DMS114 treated with DMSO at 0.1 percent for 48 hours (cell line): ENCODE data around the gene RNF182.
A peak's percentile ranks its signal among the peaks of the same experiment; 100 is the strongest.
"Not testable (repeated sequence)": the region's sequence is repeated elsewhere in the genome, so short reads cannot be mapped to it uniquely, and the experiment has no call there.

Experiments
- DNase-seq: peaks from one replicate; lab custom pipeline; 2025; ENCODE audit not compliant: unreplicated experiment; lab: John Stamatoyannopoulos, UW

The RNF182 gene, protein sequence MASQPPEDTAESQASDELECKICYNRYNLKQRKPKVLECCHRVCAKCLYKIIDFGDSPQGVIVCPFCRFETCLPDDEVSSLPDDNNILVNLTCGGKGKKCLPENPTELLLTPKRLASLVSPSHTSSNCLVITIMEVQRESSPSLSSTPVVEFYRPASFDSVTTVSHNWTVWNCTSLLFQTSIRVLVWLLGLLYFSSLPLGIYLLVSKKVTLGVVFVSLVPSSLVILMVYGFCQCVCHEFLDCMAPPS

DNA sequence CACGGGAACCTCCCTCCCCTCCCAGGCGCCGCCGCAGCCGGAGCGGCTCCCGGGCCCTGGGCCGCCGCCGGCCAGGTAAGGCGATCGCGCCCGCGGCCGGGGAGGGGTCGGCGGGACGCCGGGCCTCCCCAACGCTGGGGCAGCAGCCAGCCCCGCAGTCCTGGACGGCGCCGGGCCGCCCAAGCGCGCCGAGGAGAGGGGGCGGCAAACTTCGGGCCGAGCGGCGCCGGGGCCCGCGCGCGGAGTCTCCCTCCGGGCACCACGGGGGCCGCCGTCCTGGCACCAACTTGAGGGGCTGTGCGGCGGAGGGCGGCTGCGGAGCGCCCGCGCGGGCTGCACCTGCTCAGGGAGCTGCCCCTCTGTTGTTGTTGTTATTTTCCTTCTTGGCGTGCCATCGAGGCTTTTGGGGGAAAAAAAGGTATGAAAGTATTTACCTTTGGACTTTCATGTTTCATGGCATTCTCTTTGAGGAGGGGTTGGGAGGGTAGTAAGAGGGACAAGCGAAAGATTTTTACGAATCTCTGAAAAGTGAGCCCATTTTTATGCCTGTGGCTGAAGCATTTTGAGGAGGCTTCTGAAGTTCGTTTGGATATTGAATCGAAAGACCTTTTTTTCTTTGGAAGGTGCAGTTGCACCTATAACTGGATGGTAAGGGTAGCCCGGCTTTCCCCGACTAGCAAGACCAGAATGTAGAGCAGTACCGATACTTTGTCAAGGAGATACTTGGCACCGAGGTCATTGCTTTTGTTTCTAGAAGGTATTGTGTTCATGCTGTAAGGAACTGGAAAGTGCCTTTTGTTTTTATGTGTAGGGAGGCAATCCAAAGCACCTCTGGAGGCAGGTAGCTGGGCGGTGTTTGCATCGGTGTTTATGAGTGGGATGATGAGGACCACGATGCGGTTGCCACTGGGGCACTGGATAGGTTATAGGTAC, at the start of gene RNF182:
RNF182 (plus strand) TSS at position 4 of the 933 bp plus-strand sequence. CDS start 52,168 bp downstream, outside the sequence.
- peak; percentile 24 for DNase-seq

DNA sequence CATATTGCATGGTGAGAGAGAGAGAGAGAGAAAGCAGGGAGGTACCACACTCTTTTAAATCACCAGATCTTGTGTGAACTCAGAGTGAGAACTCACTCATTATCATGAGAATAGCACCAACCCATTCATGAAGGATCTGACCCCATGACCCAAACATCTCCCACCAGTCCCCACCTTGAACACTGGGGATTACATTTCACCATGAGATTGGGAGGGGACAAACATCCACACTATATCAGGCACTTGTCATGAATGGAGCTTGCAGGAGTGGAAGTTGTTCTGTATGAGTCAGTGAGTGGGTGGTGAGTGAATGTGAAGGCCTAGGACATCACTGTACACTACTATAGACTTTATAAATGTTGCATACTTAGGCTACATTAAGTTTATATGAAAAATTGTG, 47.7 kb upstream of the RNF182 start:
- no peak for DNase-seq

DNA sequence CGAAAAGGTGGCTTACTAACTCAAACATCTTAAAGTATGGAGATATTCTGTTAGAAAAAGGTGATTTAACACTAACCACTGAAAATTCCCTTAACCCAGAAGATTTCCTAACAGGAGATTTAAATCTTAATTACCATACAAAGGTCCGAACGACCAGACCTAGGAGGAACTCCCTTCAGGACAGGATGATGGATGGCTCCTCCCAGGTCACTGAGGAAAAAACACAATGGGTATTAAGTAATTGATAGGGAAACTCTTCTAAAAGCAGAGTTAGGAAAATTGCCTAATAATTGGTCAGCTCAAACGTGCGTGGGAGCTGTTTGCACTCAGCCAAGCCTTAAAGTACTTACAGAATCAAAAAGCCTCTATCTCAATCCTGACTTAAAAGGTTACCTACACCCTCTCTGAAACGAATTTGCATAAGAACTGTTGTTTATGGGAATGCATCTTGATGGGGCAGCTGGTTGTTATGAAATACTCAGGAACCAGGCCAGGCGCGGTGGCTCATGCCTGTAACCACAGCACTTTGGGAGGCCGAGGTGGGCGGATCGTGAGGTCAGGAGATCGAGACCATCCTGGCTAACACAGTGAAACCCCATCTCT, 44.6 kb upstream of the RNF182 start:
- DNase-seq = not testable (repeated sequence)

DNA sequence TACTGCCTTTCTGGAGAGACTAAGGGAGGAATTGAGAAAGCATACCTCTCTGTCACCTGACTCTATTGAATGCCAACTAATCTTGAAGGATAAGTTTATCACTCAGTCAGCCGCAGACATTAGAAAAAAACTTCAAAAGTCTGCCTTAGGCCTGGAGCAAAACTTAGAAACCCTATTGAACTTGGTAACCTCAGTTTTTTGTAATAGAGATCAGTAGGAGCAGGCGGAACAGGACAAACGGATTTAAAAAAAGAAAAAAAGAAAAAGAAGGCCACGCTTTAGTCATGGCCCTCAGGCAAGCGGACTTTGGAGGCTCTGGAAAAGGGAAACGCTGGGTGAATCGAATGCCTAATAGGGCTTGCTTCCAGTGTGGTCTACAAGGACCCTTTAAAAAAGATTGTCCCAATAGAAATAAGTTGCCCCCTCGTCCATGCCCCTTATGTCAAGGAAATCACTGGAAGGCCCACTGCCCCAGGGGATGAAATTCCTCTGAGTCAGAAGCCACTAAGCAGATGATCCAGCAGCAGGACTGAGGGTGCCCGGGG, 43.1 kb upstream of the RNF182 start:
- DNase-seq = no peak

DNA sequence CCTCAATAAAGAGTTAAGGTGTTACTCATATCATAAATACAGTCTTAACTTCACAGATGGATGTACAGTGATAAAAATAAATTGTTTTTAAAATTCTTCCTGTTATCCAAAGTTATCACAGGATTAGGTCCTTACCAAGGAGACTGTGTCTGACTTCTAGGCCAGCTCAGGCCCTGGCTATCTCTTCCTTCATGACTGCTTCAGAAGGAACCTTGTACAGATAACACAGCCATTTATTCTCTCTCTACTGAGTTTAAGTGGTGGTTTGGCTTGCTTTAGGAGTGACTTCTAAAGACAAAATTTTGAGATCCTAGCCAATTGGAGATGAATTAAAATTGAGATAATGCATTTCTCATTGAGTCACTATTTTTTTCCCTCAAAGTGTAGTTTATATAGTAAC, 40.8 kb upstream of the RNF182 start:
- no peak for DNase-seq

DNA sequence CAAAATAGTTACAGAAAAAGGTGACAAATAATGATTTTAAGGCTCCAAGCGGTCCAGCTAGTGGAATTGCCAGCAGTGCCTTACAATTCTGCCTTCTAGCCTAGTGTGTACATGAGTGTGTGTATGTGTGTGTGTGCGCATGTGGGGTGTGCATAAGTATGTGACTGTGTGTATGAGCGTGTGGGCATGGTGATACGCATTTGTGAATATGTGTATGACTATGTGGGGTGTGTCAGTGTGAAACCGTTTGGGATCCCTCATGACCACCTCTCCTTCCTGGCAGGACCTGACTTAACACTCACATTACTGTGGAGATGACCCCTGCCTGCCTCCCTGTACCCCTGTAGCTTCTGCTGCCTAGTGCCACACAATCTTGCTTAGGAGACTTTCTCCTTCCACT, 40.4 kb upstream of the RNF182 start:
- no peak for DNase-seq

DNA sequence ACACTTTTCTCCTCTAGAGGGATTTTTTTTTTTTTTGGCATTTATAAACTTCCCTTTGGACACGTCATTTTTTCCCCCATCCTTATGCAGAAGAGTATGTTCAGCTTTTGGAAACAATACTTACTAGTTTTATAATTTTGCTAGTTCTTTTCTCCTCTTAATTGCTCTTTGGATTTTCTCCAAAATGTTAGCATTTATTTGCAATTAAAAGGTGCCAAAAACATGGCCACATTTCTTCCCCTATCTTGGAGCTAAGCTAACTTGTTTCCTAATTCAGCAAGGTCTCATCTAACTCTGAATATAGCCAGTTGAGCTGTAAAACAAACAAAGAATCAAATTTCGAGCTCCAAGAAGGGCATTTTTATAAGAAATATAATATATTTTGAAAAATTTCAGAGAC, 39.2 kb upstream of the RNF182 start:
- DNase-seq = no peak

DNA sequence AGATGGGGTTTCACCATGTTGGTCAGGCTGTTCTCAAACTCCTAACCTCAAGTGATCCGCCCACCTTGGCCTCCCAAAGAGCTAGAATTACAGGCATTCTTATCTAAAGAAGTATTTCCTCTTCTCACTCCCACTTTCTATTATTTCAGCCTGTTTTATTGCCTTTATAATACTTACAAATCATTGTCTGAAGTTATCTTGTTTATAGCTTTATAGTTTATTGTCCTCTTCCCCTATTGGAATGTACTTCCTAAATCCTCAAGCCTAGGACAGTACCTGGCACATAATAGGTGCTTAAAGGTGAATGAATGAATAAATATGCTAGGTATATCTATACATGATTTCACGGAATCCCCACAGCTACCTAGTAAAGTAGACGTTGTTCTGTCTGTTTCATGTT, 37.8 kb upstream of the RNF182 start:
- no peak for DNase-seq

DNA sequence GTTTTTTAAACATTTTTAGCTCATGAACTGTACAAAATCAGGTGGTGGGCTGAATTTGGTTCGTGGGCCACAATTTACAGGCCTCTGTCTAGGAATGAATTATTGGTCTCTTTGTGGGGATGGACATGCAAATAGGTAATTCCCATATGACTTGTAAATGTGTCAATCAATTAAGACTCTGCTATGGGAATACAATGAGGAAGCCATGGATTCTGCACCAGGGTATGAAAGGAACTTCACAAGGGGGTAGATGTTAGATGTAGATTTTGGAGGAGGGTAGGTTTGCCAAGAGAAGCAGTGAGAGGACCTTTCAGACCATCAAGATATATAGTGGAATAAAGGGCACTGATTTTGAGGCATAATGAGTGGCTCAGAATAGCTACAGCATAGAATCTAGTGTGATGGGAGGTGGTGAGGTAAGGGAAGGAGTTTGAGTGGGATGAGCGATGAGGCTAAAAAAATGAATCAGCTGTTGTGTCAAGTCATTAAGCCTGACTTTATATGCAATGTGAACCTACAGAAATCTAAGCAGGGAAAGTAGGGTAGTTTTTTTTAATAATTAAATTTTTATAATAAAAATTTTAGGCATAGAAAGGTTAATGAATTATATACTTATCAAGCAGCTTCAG, 32.6 kb upstream of the RNF182 start:
- no peak for DNase-seq

DNA sequence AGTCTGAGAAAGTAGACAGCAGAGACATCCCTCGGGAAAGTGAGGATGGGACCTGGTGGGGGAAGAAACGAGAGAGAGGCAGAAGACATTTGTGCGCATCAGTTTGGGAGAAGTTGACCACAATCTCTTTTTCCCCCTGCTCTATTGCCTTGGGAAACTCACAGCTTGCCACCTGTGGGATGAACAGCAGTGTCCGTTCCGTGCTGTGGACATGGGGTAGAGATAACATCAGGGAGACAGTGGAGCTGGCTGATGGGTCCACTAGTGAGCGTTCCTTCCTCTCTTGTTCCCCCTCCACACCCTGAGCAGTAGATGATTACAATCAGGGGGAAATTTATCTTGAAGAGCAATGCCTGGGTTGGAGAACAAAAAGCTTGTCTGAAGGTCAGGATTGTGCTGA, 21.8 kb upstream of the RNF182 start:
- no peak for DNase-seq

DNA sequence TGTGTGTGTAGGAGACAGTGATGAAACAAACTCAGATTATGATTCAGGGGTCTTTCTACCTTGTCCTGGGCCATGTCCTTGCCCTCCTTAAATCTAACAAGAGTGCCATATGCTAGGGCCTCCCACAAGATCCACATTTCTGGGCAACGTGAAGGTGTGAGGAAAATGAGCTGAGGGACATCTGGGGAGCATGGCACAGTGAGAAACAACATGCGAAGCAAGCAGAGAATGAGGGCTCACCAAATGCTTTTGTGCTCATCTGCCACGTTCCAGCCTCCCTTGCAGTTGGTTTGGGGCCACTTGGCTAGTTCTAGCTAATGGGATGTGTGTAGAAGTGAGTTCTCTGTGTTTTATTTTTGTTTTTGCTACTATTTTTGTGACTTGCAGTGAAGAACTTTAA, 21.4 kb upstream of the RNF182 start:
- no peak for DNase-seq

DNA sequence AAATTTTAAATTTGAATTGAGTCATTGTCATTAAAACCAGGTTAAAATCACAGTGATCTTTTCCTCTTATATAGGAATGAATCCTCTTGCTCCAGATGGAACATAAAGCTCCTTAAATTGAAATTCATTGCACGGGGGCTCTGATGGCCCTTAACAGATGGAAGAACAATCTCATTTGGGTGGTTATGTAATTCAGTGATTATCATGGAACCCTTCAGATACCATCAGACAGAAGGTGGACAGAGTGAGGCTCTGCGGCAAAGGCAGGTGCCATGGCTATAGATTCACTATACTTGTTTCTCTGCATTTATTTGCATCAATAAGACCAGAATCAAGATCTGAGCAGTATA, 17.8 kb upstream of the RNF182 start:
- no peak for DNase-seq

DNA sequence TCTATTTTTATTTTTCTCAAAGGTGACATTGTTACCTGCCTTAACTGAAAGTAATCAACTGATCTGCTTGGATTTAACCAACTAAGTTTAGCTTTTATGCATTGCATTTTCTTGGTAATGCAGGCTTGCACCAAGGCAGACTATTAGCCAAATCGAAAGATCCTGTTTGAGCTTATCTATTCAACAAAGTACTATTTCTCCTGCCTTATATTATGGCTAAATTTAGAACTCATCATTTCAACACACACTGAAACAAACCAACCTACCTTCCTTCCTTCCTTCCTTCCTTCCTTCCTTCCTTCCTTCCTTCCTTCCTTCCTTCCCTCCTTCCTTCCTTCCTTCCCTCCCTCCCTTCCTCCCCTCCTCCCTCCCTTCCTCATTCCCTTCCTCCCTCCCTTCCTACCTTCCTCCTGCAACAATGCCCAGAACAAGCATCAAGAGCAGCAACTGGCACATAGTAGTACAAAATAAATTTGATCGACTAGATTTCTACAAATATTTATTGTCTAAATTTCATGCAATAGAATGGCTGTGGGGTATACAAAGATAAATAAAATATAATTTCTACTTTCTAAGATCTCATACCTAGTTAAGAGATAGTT, 17.0 kb upstream of the RNF182 start:
- no peak for DNase-seq

DNA sequence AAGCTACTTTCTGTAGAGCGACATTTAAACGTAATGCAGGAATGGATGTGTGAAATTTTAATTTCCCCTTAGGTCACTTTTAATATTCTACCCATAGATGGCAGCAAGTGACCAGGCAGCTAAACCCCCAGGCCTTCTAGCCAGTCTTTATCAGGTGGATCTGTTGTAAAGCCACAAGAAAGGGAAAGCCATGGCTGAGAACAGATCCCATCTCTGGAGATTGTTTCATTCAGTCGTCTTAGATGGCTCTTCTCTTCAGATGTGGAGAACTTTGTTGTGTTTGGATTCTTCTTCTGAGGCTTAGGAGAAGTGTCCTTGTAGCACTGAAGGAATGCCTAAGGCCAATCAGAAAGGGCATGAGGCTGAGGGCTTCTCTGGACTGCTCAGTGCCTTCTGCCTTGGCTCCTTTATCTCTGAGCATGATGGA, 15.8 kb upstream of the RNF182 start:
- peak; percentile 74 for DNase-seq

DNA sequence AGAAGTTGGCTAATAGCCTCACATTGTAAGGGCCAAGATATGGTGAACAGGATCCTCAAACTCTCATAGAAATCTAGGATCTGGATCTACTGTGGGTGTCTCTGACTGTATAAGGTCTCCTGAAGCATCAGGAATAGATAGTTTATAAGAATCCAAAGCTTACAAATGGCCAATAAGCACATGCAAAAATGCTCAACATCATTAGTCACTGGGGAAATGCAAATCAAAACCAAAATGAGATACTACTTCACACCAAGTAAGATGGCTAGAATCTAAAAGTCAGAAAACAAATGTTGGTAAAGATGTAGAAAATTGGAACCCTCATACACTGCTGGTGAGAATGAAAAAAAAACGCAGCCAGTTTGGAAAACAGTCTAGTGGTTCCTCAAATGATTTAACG, 14.3 kb upstream of the RNF182 start:
- no peak for DNase-seq

DNA sequence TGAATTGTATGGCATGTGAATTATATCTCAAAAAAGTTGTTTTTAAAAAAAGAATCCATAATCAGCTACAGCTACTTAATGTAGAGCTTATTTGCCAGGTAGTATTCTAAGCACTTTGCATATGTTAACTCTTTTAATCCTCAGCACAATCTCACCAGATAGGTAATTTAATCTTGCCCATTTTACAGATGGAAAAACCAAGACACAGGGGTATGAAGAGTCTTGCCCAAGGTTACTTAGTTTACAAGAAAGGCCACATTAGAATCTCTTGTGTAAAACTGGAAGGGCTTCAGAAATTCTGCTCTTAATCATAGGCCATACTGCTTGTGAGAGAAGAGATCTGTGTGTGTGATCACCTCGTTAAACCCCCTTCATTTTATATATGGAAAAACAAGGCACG, 13.4 kb upstream of the RNF182 start:
- DNase-seq = no peak

DNA sequence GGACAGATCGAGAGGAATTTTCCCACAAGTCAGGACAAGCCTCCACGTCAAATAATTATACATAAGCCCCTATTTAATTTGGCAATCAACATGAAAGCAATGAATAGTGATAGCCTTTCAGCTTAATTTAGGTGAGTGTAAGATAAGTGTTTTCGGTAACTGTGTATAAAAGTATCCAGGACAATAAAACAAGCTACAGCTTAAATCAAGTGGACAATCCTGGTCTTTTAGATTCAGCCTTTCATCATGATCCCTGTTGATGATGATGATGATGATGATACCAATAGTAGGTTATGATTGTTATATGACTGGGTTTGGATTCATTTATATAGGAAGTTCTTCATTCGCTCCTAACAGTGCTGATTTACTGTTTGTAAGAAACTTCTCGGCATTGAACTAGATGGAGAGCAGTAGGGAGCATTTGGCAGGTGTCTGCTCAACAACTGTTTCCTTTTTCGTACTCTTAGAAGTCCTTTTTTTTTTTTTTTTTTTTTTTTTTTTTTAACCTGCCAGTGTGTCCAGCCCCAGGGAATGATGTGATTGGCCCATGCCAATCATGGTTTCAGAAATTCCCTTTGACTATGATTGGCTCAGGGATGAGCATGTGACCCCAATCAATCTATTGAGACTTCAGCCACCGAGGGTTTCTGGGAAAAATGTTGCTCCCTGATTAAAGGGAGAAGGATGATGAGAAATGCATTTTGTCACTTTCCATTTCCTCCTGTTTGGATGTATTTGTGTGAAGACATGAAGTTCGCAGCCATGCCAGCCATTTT, 11.3 kb upstream of the RNF182 start:
- DNase-seq = no peak

DNA sequence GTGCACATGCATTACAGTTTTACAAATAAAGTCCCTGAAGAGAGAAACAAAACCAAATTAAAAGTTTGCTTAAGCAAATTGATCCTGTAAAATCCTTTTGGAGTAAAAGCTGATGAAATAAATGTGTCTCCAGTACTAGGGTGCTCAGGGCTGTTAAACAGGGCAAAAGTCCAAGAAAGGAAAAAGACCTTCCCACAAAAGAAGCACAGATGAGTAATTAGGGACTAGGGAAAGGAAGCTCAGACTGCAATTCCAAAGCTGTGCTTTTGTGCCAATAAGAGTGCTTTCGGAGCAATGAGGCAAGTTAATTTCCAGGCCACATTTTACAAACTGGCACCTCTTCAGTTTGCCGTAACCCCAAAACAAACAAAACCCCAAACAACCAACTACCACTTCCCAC, 10.4 kb upstream of the RNF182 start:
- no peak for DNase-seq

DNA sequence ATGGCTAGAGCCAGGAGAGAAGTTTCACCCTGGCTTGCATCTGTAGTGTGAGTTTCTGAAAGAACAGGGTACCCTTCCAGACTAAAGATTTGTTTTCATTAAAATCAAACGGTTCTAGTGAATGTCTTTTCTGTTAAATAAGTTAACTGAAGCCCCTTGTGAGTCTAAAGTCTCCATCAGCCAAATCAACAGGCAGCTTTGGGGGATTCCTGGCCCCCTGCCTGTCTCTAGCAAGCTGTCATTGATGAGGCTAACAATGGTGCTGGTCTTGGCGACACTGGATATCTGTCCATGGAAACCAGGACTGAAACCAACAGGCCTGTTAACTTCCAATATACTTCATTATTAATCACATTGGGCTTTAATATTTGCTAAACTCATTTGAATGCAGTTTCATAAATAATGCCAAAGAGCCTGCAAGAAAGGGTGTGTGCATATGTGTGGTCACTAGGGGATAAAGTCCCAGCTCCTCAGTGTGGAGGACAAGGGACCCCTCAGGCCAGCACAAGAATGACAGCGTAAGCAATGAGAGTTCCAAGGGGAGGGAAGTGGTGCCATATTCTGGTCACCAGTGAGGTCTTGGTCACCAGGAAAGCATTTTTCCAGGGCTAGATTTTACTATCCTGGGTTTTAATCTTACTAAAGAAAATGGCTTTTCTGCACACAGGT, 9.1 kb upstream of the RNF182 start:
- no peak for DNase-seq
